ENCODE results near the gene LSM11.
"Not testable (repeated sequence)": the region's sequence is repeated elsewhere in the genome, so short reads cannot be mapped to it uniquely, and the experiment has no call there.

GRCh38 chr5:157698674-157699073 is 44.8 kb upstream of the LSM11 start:
- not testable (repeated sequence) for TF ChIP-seq ZNF8 (CRISPR knock-in tag; IDR thresholded peaks at IDR 0.05); CSRNP3 (CRISPR knock-in tag; IDR thresholded peaks at IDR 0.05); CREB5 (CRISPR knock-in tag; IDR thresholded peaks at IDR 0.05; ENCODE audit: low read depth); ARNTL (CRISPR knock-in tag; IDR thresholded peaks at IDR 0.05; ENCODE audit: borderline replicate concordance, low read depth); TOX (CRISPR knock-in tag; IDR thresholded peaks at IDR 0.05; ENCODE audit: borderline replicate concordance); ZFP3 (CRISPR knock-in tag; IDR thresholded peaks at IDR 0.05); ZFP30 (CRISPR knock-in tag; IDR thresholded peaks at IDR 0.05); ZNF565 (CRISPR knock-in tag; conservative IDR thresholded peaks at IDR 0.05; ENCODE audit: low read depth); RARB (CRISPR knock-in tag; IDR thresholded peaks at IDR 0.05); ZNF70 (CRISPR knock-in tag; IDR thresholded peaks at IDR 0.05); OSR1 (CRISPR knock-in tag; IDR thresholded peaks at IDR 0.05); PPARA (CRISPR knock-in tag; IDR thresholded peaks at IDR 0.05; ENCODE audit: borderline replicate concordance); ZC3H10 (CRISPR knock-in tag; IDR thresholded peaks at IDR 0.05)
- TF ChIP-seq, protein P1, sequence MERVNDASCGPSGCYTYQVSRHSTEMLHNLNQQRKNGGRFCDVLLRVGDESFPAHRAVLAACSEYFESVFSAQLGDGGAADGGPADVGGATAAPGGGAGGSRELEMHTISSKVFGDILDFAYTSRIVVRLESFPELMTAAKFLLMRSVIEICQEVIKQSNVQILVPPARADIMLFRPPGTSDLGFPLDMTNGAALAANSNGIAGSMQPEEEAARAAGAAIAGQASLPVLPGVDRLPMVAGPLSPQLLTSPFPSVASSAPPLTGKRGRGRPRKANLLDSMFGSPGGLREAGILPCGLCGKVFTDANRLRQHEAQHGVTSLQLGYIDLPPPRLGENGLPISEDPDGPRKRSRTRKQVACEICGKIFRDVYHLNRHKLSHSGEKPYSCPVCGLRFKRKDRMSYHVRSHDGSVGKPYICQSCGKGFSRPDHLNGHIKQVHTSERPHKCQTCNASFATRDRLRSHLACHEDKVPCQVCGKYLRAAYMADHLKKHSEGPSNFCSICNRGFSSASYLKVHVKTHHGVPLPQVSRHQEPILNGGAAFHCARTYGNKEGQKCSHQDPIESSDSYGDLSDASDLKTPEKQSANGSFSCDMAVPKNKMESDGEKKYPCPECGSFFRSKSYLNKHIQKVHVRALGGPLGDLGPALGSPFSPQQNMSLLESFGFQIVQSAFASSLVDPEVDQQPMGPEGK (CRISPR knock-in tag; IDR thresholded peaks at IDR 0.05; ENCODE audit: borderline replicate concordance) = not testable (repeated sequence)

Data from SK-N-SH treated with all-trans-retinoic acid at 6 μM for 48 hours (cell line).